Activated CD4-positive, alpha-beta T cell treated with anti-CD3 and anti-CD28 coated beads, Interleukin-2, amount 50 U/mL, for 1 hour (primary cell): ENCODE results near the gene ASTN1.

ENCODE experiments used
- DNase-seq: peaks from one replicate; pipeline ENCODE4 v3.0.0-alpha.2; 2020

The ASTN1 gene

GRCh38 chr1:177162243-177162642 lies 2.3 kb downstream of the ASTN1 start:
- no peak for DNase-seq

DNA sequence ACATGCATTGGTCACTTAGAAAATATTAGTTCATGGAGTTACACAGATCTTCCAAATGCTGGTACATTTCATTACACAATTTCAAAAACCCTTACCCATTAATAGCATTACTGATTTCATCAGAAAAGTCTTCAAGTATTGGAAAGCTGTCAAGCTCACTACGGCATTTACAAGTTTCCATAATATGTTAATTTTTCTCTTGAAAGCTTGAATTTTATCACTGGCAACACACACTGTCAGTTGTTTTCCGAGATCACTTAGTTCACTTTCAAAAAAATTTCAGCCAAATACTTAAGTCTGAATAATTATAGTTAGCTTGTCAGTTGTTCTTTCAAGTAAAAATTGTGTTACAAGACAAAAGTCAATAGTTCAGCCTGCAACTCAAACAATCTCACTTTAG lies 18.0 kb downstream of the ASTN1 start:
- DNase-seq = no peak

DNA sequence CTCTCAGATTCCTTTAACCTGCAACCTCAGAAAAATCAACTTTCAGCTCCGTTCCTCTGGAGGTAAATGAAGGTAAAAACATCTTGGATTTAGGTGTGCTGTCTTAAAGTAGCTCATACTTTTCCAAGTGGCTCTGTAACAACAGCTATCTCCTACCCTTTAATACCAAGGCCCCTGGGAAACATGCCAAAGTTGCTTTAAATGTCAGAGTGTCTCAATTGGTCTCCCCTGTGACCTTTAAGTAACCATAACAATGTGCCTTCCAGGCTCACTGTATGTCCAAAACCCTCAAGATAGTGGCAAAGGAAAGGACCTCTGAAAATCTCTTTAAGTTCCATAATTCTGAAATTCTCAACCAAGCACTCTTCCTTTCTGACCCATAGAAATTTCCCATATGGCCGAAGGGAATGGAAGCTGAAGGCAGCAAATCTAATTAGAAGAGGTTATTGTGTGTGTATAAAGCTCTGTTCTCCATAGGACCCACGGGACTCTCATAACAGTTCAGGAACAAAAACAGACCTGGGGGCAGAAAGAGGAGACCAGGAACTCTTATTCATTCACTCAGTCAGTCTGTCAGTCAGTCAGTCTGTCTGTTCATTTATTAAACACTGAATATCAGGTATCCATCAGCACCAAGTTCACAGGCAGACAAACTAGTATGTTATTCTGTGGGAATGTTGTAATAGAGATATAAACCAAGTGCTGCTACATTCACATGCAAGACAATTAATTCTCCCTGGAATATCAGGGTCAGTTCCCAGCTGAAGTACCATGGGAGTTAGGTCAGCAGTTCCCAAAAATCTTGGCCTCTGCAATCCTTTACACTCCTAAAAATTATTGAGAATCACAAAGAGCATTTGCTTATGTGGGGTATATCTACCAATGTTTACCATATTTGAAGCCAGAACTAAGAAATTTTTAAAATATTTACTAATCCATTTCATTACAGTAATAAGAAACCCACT lies 19.1 kb downstream of the ASTN1 start:
- no peak for DNase-seq

DNA sequence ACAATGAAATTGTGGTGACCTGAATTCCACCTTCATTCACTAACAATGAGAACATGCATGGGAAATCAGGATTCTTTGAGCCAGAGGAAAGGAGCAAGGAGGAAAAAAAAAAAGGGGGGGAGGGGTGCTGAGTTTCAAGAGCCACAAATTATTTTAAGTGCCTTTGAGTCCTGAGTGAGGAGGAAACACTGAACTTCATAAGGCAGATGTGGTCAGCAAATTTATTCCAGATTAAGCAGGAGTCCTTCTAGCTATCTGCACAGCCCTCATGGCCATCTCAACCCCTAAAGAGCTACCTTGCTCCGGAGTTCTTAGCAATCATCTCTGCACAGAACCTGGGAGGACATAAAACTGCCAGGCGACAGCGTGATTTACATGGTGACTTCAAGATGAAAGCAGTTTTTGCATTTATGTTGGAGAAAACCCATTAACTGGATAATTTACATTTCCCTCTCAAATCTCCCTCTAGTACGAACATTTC lies 21.7 kb downstream of the ASTN1 start:
- DNase-seq = no peak

GRCh38 chr1:177142010-177142409 lies 22.5 kb downstream of the ASTN1 start:
- DNase-seq = no peak

DNA sequence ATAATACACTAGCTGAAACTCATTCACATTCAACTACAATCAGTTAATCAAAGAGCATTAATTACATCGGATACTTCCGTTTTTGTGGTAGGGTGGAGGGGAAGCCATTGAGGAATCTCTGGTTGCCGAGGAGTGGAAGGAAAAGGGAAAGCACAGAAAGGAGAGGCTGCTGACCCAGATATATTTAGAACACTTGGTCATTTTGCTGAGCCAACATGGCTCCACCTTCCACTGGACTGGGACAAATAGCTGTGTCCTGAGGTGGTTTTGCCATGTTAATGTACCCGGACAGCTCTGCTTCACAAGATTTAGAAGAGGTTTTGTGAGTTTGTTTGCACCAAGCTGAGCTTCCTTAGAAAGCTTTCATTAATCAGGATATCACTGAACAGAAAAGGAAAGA lies 26.2 kb downstream of the ASTN1 start:
- no peak for DNase-seq

DNA sequence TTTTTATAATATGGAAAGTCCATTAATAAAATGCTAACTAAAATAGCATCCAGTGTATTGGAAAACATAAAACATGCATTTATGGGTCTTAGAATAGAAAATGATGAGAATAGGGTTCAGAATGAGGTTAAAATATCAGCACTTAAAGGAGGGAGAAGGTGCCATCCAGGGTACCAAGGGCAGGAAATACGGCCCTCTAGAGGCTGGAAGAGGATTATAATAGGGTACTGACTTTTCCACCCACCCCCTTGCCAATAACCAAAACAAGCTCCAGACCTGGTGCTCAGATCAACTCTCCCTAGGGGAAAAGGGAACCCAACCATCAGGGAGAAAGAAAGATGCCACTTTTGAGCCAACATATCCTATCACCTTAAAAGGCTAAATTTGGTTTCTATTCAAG lies 26.7 kb downstream of the ASTN1 start:
- DNase-seq = no peak

DNA sequence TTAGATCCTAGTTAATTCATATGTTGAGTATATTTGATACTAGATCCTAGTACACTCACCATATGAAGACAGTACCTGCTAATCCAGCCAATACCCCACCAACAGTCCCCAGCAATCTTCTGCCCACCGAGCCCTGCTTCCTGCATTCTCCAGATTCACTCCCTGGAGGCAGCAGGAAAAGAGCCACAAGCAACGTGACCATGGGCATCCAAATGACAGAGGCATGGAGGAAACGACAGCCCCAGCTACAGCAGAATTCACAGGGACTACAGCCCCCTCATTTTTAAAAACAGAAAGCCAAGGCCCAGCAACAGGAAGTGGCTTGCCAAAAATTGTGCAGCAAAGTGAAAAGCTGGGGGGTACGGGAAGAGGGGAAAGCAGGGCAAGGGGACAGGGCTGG lies 29.3 kb downstream of the ASTN1 start:
- no peak for DNase-seq

DNA sequence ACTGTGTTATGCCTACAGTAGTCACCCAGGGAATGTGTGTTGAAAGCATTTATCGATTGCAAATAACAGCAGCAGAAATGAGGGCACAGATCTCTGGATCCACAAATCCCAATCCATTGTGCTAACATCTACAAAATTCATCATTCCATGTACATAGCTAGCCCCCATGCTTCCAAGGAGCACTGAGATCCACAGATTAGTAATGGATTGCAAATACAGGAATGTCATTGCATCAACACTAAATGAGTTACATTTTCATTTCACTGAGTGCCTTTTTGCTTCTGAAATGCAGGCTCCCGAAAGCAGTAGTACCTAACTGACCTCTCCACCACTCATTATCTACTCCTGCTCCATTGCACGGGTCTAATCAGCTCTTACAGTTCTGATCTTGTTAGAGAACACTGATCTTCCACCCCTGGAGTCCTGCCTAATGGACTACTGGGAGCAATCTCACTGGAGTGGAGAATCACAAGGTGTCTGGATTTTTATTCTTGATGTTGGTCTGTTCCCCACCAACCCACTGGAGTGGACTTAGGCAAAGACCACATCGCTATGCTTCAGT lies 30.5 kb downstream of the ASTN1 start:
- DNase-seq = no peak

DNA sequence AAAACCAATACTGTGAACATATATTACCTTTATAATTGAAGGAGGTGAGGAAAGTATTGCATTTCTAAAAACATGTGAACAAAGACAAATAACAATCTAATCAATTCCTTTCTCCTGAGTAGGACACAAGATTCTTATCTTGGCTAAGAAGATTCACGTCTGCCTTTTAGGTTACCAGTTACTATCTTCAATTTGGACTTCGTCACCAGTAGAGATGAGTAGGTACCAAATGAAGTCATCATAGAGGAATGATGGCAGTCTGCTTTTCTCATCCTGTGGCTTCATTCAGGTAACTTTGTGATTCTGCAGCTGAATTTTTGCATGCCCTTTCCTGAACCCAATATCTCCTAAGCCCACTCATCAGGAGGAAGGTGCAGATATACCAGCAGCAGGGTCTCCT lies 32.4 kb downstream of the ASTN1 start:
- no peak for DNase-seq

GRCh38 chr1:177131723-177132122 lies 32.8 kb downstream of the ASTN1 start:
- no peak for DNase-seq

- DNase-seq = no peak
Measured at GRCh38 chr1:177130451-177130945, 34.0 kb downstream of the ASTN1 start.

- no peak for DNase-seq
Measured at GRCh38 chr1:177128665-177129281, 35.7 kb downstream of the ASTN1 start.

DNA sequence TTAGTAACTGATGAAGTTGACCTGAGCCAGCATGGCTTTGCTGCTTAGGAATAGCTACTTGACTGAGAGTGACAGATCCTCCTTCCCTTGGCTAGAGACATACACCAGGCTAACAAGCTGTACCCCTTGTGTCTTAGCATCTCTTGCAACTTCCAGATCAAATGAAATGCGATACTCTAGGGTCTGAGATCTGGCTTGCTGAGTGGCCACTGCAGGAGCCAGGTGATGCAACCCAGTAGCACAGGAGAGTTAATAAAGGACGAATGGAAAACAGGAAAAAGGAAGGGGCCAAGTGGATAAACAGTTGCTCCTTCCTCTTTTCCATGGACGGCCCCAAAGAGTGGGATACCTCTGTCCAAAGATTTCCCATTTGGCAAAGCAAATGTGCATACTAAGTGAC lies 38.2 kb downstream of the ASTN1 start:
- no peak for DNase-seq

- DNase-seq = no peak
Measured at GRCh38 chr1:177124577-177125278, 39.8 kb downstream of the ASTN1 start.

DNA sequence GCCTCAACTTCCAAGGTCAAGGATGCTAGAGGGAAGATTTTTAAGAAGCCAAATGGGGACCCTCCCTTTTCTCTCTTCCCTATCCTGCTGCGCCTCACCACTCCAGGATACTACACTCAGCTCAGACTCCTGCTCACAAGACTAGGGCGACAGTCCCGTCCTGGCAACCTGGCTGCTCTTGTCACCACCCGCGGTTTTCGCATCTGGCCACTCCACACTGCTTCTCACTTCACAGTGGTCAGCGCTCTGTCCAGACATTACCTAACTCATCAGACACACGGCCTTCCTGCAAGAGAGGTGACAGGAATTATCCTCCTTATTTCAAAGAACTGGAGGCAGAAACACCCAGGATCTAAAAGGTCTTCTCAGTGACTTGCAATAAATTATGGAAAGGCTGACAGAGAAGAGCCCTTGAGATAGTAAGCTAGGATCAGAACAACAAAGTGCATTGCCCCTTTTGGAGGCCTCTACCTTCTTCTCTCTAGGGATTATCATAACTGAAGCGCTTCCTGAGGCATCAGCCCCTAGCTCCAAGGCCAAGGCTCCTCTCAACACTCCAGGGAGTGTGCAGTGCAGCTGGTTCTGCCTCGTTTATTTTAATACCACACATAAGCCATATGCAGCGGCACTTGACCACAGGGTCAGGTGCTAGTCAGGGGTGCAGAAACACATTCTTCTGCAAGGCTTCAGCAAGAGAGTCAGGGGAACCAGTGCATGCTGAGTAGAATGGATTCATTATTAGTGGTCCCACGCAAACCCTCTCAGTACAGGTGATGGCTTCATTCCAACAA lies 41.9 kb downstream of the ASTN1 start:
- no peak for DNase-seq

- DNase-seq = no peak
Measured at GRCh38 chr1:177119311-177119710, 45.2 kb downstream of the ASTN1 start.

GRCh38 chr1:177118901-177119300 lies 45.6 kb downstream of the ASTN1 start:
- DNase-seq = no peak

DNA sequence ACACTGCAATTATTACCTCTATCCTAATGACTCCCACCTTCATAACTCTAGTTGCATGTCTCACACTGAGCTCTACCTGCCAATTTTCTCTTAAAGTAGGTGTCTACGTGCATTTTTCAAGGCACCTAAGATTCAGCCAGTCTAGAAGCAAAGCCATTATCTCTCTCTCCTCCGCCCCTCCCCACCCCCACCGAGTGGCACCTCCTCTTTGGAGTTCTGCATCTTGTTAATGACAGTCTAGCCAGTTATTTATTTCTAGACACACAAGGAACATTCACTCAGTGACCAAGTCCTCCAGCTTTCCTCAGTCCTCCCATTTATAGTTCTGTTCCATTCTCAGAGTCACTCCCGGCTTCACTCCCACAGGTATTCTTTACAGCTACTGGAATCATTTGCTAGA lies 47.6 kb downstream of the ASTN1 start:
- no peak for DNase-seq

GRCh38 chr1:177106614-177107365 lies 57.7 kb downstream of the ASTN1 start:
- DNase-seq = no peak

GRCh38 chr1:177106196-177106595 lies 58.3 kb downstream of the ASTN1 start:
- no peak for DNase-seq
